ENCODE measurements around the gene GUSB.
"Not testable (repeated sequence)": the region's sequence is repeated elsewhere in the genome, so short reads cannot be mapped to it uniquely, and the experiment has no call there.

The GUSB gene

DNA sequence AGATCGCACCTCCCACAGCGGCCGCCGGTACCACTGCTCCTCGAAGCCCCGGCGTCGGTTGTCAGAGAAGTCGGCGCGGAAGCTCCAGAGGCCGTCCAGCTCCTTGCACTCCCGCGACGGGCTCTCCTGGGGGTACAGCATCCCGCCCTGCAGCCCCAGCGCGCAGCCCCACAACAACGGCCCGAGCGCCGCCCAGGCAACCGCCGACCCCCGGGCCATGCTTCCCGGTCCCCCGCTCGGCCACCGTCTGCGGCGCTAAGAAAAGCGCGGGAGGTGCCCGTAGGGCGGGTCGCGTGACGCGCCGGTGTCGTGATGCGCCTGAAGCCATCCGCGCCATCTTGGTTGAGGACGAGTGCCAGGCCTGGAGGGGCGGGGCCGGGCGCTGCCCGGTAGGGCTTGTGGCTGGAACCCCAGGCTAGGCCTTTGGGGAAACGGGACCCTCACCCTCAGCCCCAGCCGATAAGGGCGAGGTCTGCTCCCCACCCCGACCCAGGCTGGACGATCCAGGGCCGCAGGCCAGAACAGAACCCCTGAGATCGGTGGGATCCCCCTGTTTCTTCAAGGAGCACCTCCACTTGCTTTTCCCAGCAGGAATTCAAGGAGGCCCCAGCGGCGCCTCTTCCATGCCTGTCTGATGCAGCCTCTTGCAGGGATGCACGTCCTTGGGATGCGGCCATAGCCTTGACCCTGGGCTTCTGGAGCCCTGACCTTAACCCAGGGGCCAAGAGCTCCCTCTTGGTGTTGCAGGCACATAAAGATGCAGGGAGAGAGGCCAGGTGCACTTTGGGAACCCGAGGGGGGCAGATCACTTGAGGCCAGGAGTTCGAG lies at the start of gene GUSB:
TSS of gene GUSB (minus strand) at position 249 of the 828 bp plus-strand sequence. CDS start at position 219, 30 bp downstream.
- peak; percentile 94 for DNase-seq

DNA sequence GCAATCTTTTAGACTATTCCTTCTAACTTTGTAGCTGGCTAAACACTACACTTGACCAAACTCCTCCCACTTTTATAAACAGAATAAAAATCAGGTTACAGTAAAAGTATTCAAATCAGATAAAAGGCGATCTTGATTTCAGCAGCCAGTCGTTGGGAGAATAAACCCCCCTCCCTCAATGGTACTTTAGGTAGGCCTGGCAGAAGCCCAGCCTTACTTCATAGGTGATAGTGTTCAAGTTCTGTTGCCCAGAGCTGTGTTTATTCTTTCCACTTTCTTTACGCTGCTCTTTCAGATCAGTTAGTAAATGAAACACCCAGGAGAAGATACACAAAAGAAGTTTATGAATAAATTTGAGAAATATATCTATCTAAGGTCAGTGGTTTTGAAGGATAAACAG lies 46.3 kb upstream of the GUSB start:
- not testable (repeated sequence) for DNase-seq

DNA sequence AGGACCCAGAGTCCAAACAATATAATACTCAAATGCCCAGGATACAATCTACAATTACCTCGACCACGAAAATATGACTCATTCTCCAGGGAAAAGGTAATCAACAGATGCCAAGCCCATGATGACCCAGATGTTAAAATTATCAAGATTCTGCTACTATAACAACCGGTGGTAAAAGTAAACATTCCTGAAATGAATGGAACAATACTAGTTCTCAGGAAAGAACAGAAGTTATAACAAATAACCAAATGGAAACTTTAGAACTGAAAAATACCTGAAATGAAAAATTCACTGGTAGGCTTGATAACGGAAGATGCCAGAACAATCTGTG lies 34.1 kb upstream of the GUSB start:
- DNase-seq, result no peak

DNA sequence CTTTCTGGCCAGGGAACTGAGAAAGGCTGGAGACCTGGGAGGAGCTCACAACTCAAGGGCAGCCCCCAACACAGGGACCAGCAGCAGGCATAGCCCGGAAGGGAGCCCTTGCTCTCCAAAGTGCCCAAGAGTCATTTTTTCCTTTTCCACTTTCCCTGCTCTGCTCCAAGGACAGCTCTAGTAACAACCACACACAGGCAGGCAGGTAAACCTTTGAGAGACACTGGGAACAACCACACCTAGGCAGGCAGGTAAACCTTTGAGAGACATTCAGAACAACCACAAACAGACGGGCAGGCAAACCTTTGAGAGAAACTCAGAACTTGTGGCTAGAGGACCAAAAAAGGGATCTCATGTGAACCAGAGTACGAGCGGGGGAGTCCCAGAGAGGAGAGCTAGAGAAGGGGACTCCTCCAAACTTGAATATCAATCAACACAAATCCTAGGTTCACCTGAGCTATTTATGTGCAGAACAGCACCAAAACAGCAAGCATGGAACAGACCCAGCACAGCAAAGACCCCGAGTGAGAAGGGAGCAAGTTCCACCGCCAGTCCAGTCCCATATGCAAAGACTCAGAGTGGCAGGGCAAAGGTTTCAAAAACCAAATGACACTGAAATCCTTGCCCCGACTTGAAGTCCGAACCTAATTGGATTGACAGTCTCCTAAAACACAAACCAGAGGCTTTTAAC lies 33.6 kb upstream of the GUSB start:
- DNase-seq, result no peak

DNA sequence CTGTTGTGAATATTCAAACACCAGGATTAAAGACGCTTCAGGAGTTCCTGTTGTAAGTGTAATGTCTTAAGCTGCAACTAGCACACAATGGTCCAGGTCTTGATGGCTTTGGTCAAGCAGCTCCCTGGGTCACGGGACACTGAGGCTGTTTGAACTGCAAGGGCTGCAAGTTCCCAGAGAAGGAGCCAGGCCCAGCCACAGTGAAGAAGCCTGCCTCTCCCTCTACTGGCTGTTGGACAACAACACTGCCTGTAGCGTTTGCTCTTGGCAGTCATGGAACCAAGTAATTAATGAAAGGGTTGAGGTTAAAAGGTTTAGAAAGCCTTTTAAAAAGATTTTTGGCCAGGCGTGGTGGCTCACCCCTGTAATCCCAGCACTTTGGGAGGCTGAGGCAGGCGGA lies 31.9 kb upstream of the GUSB start:
- DNase-seq, result no peak

DNA sequence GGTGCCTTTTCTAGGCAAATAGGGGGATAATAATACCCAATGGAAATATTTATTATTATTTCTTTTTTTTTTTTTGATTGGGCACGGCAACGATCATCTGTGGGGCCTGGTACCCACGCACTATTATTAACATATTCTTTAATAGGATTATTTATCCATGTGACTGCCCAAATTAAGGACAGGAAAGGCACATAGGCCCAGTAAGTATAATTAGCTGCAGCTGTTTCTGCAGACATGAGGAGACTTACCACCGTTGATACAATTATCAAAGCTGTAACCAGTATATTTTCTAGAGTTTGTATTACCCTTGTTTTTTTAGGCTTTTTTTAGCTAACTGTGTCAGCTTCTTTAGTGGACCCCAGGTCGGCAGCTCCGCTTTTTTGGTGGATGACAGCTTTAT lies 25.2 kb upstream of the GUSB start:
- DNase-seq, result no peak

DNA sequence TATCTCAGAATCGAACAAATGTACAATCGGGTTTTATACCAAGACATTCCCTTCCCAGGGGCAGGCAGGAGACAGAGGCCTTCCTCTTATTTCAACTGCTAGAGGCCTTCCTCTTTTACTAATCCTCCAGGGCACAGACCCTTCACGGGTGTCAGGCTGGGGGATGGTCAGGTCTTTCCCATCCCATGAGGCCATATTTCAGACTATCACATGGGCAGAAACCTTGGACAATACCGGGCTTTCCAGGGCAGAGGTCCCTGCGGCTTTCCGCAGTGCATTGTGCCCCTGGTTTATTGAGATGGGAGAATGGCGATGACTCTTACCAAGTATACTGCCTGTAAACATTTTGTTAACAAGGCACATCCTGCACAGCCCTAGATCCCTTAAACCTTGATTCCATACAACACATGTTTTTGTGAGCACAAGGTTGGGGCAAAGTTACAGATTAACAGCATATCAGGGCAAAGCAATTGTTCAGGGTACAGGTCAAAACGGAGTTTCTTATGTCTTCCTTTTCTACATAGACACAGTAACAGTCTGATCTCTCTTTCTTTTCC lies 23.2 kb upstream of the GUSB start:
- not testable (repeated sequence) for DNase-seq

DNA sequence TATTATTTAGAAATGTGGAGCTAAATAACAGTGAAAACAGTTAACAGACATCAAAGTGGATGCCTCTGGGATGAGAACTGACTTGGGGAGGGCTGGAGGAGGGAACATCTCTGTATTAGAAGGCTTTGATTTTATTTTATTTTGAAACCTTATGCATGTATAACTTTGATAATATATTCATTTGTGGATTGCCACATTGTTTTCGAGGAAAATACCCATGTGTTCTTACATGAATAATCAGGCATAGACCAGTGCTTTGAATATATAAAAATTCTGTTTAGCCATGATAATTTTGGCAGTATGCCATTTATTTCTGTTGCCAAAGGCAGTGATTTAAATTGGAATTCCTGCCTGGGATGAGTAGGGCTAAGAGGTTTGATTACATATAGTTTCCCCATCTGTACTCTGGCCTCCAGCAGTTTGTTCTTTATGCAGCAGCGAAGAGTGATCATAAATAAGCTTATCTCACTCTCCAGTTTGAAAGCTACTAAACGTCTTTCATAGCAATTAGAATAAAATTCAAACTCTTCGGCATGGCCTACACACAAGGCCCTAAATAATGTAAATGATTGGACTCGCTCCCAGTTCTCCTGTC lies 18.9 kb upstream of the GUSB start:
- DNase-seq, result not testable (repeated sequence)

DNA sequence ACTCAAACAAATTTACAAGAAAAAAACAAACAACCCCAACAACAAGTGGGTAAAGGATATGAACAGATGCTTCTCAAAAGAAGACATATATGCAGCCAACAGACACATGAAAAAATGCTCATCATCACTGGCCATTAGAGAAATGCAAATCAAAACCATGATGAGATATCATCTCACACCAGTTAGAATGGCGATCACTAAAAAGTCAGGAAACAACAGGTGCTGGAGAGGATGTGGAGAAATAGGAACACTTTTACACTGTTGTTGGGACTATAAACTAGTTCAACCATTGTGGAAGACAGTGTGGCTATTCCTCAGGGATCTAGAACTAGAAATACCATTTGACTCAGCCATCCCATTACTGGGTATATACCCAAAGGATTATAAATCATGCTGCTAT lies 13.0 kb upstream of the GUSB start:
- not testable (repeated sequence) for DNase-seq

DNA sequence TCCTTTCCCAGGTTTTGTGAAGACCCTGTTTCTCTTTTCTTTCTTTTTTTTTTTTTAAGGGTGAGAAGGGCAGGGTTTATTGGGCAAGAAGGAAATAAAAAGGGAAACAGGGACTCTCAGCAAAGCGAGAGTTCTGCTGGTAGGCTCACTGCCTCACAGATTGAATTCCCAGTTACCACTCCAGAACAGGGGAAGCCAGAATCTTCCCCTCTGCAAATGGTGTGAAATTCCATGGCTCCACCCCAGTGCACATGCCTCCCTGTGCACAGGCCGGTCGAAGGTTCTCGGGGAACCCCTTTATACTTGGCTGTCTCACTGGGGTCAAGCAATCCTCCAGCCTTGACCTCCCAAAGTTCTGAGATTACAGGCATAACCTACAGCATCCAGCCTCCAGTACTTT lies 10.5 kb upstream of the GUSB start:
- no peak for DNase-seq

DNA sequence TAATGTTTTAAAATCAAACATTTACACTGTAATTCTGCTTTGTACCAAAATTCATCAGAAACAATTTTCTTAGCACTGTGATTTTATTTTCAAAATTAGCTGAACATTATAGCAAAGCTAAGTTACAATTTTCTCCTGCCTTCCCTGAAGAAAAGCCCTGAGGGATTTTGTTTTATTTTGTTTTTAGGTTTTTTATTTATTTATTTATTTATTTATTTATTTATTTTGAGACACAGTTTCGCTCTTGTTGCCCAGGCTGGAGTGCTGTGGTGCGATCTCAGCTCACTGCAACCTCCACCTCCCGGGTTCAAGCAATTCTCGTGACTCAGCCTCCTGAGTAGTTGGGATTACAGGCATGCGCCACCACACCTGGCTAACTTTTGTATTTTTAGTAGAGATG lies 9.8 kb upstream of the GUSB start:
- not testable (repeated sequence) for DNase-seq

DNA sequence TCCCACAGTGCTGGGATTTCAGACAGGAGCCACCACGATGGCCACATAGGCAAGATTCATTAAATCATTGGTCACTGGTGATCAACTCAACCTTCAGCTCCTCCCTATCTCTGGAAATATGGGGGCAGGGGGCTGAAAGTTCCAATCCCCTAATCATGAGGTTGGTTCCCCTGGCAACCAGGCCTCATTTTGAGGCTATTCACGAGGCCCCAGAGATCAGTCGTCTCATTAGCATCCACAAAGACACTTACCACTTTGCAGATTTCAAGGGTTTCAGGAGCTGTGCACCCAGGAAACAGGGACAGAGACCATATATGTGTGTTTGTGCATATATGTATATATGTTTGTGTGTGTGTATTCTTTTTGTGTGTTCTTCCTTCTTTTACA lies 7.7 kb upstream of the GUSB start:
- no peak for DNase-seq

DNA sequence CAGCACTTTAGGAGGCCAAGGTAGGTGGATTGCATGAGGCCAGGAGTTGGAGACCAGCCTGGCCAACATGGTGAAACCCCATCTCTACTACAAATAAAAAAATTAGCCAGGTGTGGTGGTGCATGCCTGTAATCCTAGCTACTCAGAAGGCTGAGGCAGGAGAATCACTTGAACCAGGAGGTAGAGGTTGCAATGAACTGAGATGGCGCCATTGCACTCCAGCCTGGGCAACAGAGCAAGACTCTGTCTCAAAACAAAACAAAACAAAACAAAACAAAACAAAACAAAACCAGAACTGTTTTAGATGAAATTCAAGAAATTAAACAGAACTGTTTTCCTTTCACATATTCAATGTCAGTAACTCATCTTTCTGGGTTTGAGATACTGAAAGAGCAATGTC lies 6.5 kb upstream of the GUSB start:
- not testable (repeated sequence) for DNase-seq

DNA sequence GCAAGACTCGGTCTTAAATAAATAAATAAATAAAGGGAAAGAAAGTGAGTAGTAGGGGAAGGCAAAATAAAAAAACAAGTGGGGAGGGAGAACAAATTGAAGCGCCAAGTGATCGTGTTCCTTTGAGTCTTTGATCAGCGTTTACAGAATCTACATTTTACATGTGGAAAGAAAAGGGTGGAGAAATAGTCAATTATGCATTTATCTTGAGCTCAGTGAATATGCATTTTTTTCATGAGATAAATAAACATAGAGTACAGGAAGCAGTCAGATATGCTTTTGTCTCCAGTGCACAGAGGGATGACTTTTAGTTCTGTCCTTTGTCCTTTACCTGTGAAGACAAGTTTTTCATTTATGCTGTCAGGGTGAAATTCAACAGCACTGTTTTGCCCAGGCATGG lies 6.1 kb upstream of the GUSB start:
- no peak for DNase-seq

DNA sequence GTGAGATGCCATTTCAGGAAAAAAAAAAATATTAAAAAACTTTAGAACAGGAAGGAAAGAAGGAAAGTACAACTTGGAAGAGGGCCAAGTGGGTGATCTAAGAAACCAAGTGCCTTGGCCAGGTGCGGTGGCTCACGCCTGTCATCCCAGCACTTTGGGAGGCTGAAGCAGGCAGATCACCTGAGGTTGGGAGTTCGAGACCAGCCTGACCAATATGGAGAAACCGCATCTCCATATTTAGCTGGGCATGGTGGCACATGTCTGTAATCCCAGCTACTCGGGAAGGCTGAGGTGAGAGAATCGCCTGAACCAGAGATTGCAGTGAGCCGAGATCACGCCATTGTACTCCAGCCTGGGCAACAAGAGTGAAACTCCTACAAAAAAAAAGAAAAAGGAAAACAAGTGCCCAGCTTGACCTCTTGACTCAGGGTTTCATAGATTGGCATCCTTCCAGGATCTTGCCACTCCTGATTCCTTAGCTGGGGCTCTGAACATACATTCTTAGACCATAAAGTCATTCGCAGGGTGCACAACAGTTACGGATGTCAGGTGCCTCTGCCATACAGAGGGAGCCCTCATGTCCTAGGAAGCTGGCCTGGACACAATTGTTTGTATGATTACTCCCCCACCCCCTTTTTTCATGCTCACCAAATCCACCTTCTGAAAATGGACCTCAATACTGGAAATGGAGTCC lies 2.1 kb upstream of the GUSB start:
- DNase-seq, result no peak

DNA sequence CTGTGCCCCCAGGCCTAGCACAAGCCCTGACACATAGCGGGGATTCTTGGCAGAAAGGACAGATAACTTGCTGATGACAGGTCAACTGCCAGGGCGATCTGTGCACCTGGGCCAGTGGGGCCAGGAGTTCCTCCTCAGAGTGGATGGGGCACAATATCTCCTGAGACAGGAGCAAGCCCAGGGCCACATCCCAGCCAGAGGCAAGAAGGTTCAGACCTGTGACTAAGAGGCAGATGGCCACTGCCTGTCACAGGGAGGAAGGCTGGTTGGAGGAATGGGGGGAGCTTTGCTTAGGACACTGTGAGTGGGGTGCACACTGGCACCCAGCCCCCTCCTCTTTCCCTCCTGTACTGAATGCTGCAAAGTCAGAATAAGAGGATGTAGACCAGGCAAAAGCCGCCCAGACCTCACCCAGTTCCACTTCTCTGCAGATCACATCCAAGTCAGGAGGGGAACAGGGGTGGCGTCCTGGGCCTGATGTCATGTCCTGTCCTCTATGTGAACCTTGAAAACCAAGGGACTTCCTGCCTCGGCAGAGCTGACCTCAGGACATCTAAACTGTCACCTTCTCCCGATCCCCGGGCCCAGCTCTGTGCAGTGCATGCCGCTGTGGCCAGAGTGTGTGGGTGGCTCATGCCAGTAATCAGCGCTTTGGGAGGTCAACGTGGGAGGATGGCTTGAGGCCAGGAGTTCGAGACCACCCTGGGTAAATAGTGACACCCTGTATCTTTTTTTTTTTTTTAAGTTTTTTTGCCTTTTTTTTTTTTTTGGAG lies 1.3 kb downstream of the GUSB start:
- no peak for DNase-seq

DNA sequence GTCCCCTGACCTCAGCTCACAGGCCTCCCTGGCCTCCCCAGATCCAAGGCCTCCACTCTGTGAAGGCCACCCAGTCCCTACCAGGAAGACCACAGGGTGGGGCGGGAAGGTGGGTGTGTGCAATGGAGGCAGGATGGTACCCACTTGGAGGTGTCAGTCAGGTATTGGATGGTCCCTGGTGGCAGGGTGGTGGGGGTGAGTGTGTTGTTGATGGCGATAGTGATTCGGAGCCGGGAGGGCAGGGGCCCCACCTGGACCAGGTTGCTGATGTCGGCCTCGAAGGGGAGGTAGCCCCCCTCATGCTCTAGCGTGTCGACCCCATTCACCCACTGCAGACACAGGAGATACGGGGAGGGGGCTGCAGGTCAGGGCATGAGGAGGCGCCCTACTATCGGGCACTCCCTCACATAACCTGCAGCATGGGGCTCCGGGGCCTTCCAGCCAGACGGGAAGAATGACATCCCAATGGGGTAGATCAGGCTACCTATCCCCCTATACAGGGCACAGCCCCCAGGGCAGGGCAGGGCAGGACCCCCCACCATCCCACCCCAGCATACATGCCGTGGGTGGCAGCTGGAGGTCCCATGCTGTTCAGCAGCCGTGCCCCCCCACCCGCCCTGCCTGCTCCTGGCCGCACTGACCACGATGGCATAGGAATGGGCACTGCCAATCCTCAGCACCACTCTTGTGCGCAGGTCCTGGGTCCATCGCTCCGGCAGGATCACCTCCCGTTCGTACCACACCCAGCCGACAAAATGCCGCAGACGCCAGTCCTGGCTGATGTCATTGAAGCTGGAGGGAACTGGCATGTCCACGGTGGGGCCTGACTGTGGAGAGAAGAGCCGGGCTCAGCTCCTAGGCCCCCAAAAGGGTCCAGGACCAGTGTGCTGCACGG lies 2.2 kb downstream of the GUSB start:
- DNase-seq, result no peak

DNA sequence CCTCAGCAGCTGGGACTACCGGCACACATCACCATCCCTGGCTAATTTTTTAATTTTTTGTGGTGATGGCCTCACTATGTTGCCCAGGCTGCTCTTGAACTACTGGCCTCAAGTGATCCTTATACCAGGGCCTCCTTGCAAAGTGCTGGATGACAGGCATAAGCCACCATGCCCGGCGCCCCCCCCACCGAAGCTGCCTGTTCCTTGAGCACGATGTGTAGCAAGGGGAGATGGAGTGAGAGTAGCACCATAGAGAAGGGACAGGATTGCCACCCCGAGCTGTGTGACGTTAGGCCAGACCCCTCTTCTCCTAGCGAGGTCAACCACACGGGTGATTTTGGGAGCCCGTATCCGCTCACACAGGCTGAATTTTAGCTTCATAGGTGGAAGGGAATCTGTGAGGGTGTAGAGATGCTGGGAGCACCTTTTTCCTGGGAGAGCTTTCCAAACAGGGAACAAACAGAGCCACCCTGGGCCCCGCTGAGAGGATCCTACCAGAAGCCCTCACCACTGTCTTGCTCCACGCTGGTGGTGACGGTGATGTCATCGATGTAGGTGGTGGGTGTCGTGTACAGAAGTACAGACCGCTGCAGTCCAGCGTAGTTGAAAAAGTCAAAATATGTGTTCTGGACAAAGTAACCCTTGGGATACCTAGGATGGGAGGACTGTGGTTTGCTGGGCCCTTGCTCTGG lies 3.0 kb downstream of the GUSB start:
- no peak for DNase-seq

DNA sequence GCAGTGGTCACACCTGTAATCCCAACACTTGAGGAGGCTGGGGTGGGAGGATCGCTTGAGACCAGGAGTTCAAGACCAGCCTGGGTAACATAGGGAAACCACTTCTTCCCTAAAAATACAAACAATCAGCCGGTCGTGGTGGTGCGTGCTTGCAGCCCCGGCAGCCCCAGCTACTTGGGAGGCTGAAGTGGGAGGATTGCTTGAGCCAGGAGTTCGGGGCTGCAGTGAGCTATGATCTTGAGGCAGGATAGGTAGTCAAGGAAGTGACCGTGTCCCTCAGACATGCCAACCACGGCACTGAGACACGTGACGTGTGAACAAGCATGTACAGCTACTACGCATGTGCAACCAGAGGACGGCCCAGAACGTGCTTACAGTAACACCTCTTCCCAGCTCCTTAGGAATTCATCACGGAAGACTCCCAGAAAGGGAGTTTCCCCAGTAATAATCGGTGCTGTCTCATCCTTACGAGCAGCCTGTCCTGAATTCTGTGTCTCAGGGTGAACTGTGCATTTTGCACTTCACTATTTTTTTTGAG lies 5.3 kb downstream of the GUSB start:
- no peak for DNase-seq

DNA sequence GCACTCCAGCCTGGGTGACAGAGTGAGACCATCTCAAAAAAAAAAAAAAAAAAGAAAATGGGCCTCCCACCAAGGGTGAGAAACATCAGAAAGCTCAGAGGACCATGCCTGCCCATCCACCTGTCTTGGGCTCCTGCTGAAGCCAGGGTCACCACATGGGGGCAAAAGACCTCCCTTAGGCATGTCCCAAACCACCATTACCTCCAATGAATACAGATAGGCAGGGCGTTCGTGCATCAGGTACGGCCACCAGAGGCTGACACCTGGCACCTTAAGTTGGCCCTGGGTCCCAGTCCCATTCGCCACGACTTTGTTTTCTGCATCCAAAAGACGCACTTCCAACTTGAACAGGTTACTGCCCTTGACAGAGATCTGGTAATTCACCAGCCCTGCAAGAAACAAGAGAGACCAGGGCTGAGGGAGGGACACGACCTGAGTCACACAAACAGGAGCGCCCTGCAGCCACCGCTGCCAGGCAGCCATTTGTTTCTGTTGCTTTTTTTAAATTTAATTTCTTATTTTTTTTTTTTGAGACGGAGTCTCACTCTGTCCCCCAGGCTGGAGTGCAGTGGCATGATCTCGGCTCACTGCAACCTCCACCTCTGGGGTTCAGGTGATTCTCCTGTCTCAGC lies 6.1 kb downstream of the GUSB start:
- no peak for DNase-seq

All from NCI-H1092 (cell line).